ENCODE data around the gene SPINK8. TPM values are rescaled to one million over a fixed set of nuclear protein-coding genes. Genes with fewer than 3 reads are reported as not detected.
"Not testable (repeated sequence)": the region's sequence is repeated elsewhere in the genome, so short reads cannot be mapped to it uniquely, and the experiment has no call there.

SPINK8 gene
- total and polyA plus RNA-seq, 9 donors = not detected

- Histone ChIP-seq H3K27me3 (no peaks in the 10 kb centered on the region), H3K27ac (no peak overlapping the region), H3K36me3 (no peaks in the 10 kb centered on the region), H3K4me3 (no peak overlapping the region), H3K4me1 (ENCODE audit: insufficient read depth) (no peaks in the 10 kb centered on the region), H3K9me3 (no peaks in the 10 kb centered on the region)
- DNase-seq = no peak
- intact Hi-C loops (cut with DNase I) = no loop called here
- TF ChIP-seq POLR2A (IDR thresholded peaks at IDR 0.05) (no peak), CTCF (IDR thresholded peaks at IDR 0.05) (no peak), EP300 (IDR thresholded peaks at IDR 0.05) (no peak)
- WGBS, 3 donors = 79 to 91% (median 88%) methylated on average over 2 of the region's 2 CpGs
Measured at GRCh38 chr3:48345946-48346572, 12.6 kb upstream of the SPINK8 start.

GRCh38 chr3:48344867-48345507 lies 11.5 kb upstream of the SPINK8 start:
- intact Hi-C loops (cut with DNase I) = no loop called here
- H3K27ac ChIP-seq = no peak overlapping the region
- TF ChIP-seq EP300 (IDR thresholded peaks at IDR 0.05) (no peak), POLR2A (IDR thresholded peaks at IDR 0.05) (no peak), CTCF (IDR thresholded peaks at IDR 0.05) (no peak)
- no peaks in the 10 kb centered on the region for H3K27me3 ChIP-seq
- no peaks in the 10 kb centered on the region for H3K9me3 ChIP-seq
- H3K4me1 ChIP-seq (ENCODE audit: insufficient read depth) = no peaks in the 10 kb centered on the region
- no peak overlapping the region for H3K4me3 ChIP-seq
- no peaks in the 10 kb centered on the region for H3K36me3 ChIP-seq
- 21 to 30% (median 28%) methylated on average over 1 of the region's 1 CpG for WGBS, 3 donors
- no peak for DNase-seq

DNA sequence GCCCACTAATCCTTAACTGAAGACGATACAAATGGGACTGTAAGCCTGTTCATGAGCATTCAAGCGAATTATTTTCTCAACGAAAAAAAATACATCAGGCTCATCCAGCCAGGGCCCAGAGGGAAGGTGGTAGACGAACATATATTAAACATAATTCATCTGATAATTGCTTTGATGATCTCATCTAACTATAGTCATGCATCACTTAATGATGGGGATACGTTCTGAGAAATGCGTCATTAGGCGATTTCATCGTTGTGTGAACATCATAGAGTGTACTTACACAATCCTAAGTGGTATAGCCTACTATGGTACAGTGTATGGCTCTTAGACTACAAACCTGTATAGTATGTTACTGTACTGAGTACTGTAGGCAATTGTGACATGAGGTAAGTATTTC lies 10.0 kb upstream of the SPINK8 start:
- H3K9me3 ChIP-seq = no peaks in the 10 kb centered on the region
- H3K27ac ChIP-seq = no peak overlapping the region
- no peak for DNase-seq
- no peak overlapping the region for H3K4me3 ChIP-seq
- H3K4me1 ChIP-seq (ENCODE audit: insufficient read depth) = peaks cover 2% of the 10 kb centered on the region
- intact Hi-C loops (cut with DNase I) = no loop called here
- 93 to 94% (median 93%) methylated on average over 8 of the region's 8 CpGs for WGBS, 3 donors
- no peaks in the 10 kb centered on the region for H3K36me3 ChIP-seq
- H3K27me3 ChIP-seq = no peaks in the 10 kb centered on the region
- no peak for TF ChIP-seq CTCF (IDR thresholded peaks at IDR 0.05)
- TF ChIP-seq POLR2A (IDR thresholded peaks at IDR 0.05) = no peak
- no peak for TF ChIP-seq EP300 (IDR thresholded peaks at IDR 0.05)

DNA sequence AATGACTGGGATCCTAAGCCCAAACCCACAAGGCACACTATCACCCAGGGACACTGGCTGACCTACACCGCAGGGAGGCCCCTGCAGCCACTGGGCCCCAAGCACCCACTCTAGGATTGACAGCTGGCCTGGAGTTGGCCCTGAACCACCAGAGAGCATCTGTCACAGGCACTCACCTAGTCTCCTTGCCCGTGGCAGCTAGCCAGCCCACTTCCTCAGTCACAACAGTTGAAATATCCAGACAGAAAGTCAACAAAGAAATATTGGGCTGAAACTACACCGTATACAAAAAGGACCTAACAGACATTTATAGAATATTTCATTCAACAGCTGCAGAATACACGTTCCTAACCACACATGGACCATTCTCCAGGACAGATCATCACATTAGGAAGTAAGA lies 5.2 kb upstream of the SPINK8 start:
- WGBS, 3 donors = 37 to 53% (median 42%) methylated on average over 4 of the region's 4 CpGs
- Histone ChIP-seq H3K9me3 (no peaks in the 10 kb centered on the region), H3K4me3 (no peak overlapping the region), H3K4me1 (ENCODE audit: insufficient read depth) (peaks cover 2% of the 10 kb centered on the region), H3K27ac (no peak overlapping the region), H3K36me3 (no peaks in the 10 kb centered on the region), H3K27me3 (no peaks in the 10 kb centered on the region)
- intact Hi-C loops (cut with DNase I) = no loop called here
- DNase-seq = no peak
- TF ChIP-seq POLR2A (IDR thresholded peaks at IDR 0.05) (no peak), CTCF (IDR thresholded peaks at IDR 0.05) (no peak), EP300 (IDR thresholded peaks at IDR 0.05) (no peak)

DNA sequence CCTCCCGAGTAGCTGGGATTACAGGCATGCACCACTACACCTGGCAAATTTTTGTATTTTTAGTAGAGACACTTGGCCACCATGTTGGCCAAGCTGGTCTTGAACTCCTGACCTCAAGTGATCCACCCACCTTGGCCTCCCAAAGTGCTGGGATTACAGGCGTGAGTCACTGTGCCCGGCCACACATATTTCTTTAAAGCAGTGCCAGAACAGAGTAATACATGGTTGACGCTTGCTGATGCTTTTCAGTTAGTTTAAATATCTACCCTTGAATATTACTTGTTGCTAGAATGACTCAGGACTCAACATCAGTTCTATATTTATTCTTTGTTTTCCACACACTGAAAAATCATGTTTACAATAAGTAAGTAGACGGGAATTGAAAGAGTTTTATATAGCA lies 4.1 kb upstream of the SPINK8 start:
- H3K36me3 ChIP-seq; H3K27me3 ChIP-seq; H3K9me3 ChIP-seq; H3K4me3 ChIP-seq; intact Hi-C loops (cut with DNase I); H3K4me1 ChIP-seq (ENCODE audit: insufficient read depth); DNase-seq; H3K27ac ChIP-seq: not testable (repeated sequence)
- WGBS, 3 donors = 6 to 37% (median 9%) methylated on average over 5 of the region's 5 CpGs

GRCh38 chr3:48335286-48335685 lies 1.8 kb upstream of the SPINK8 start:
- H3K4me3 ChIP-seq; H3K36me3 ChIP-seq; intact Hi-C loops (cut with DNase I); DNase-seq; H3K9me3 ChIP-seq; H3K27me3 ChIP-seq; H3K27ac ChIP-seq; H3K4me1 ChIP-seq (ENCODE audit: insufficient read depth): not testable (repeated sequence)
- 85 to 87% (median 87%) methylated on average over 9 of the region's 9 CpGs for WGBS, 3 donors

Data from ovary (tissue), 9 donors.